ACC112 (cell line): ENCODE measurements around the gene NGEF.

Experiments
- H2AFZ ChIP-seq: fragments of 200-600 bp; sonication (generic); one replicate; pipeline ENCODE4 v1.6.0; 2017; ENCODE audit warnings: antibody characterized with exemption, low read length; ENCODE audit not compliant: unreplicated experiment
- H3K27ac ChIP-seq: fragments of 200-600 bp; sonication (generic); 2 replicates; pipeline ENCODE4 v1.5.1; 2014; ENCODE audit warnings: low read depth, mild to moderate bottlenecking, antibody characterized with exemption, low read length, moderate library complexity
- H3K27me3 ChIP-seq: fragments of 200-600 bp; sonication (generic); 2 replicates; pipeline ENCODE4 v1.6.1; 2014; ENCODE audit warnings: mild to moderate bottlenecking, antibody characterized with exemption, low read length, moderate library complexity, mixed read lengths; ENCODE audit not compliant: insufficient read depth
- H3K36me3 ChIP-seq: fragments of 200-600 bp; sonication (generic); 2 replicates; pipeline ENCODE4 v1.6.1; 2016; ENCODE audit warnings: mild to moderate bottlenecking, antibody characterized with exemption, low read length, moderate library complexity, mixed read lengths; ENCODE audit not compliant: insufficient read depth
- H3K4me1 ChIP-seq: fragments of 200-600 bp; sonication (generic); one replicate; pipeline ENCODE4 v1.6.1; 2016; ENCODE audit warnings: low read length, mixed read lengths; ENCODE audit not compliant: insufficient read depth, unreplicated experiment, control insufficient read depth
- H3K4me3 ChIP-seq: fragments of 200-600 bp; sonication (generic); 2 replicates; pipeline ENCODE4 v1.5.1; 2014; ENCODE audit warnings: mild to moderate bottlenecking, low read depth, low read length
- H3K79me2 ChIP-seq: fragments of 200-600 bp; sonication (generic); one replicate; pipeline ENCODE4 v1.6.0; 2016; ENCODE audit warnings: low read length; ENCODE audit not compliant: control insufficient read depth, unreplicated experiment, insufficient read depth

The NGEF gene

DNA sequence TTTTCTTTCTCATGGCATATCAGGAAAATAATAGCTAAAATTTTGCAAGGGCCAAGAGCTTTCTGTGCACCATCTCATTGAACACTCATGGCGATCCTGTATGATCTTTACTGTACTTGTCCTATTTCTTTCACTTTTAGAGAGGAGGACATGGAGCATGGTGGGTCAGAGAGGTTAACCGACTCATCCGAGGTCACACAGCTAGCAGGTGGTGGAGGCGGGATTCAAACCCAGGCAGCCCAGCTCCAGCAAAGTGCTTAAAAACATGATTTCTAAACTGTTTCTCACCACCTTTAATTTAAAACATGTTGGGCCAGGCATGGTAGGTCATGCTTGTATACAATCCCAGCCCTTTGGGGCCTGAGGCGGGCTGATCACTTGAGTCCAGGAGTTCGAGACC, 6.4 kb downstream of the NGEF start:
- Histone ChIP-seq H2AFZ (no peak overlapping the region), H3K36me3 (no peaks in the 10 kb centered on the region), H3K27me3 (peaks cover 8% of the 10 kb centered on the region; the same call in 1 of the 2 replicates), H3K4me1 (no peaks in the 10 kb centered on the region), H3K4me3 (no peak overlapping the region), H3K79me2 (no peaks in the 10 kb centered on the region), H3K27ac (no peak overlapping the region)

DNA sequence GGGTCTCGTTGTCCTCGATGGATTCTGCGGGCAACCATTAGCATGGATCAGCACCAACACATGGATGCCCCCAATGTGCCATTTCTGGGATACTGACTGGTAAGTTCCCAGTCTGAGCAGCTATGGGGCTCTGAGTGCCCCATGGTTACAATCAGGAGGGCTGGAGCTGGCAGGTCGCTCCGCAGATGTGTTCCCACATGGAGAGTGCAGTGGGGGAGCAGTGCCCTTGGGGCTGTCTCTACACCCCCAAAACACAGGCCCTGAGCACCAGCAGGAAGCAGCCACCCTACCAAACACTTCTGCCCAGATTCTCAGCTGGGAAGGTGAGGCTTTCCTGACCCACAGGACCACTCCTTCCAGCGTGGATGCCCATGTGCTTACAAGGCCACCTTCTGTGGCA, 8.0 kb downstream of the NGEF start:
- no peak overlapping the region for H2AFZ ChIP-seq
- H3K36me3 ChIP-seq: no peaks in the 10 kb centered on the region
- no peak overlapping the region for H3K27ac ChIP-seq
- H3K4me1 ChIP-seq: no peaks in the 10 kb centered on the region
- no peak overlapping the region for H3K4me3 ChIP-seq
- peaks cover 8% of the 10 kb centered on the region; the same call in 1 of the 2 replicates for H3K27me3 ChIP-seq
- no peaks in the 10 kb centered on the region for H3K79me2 ChIP-seq

DNA sequence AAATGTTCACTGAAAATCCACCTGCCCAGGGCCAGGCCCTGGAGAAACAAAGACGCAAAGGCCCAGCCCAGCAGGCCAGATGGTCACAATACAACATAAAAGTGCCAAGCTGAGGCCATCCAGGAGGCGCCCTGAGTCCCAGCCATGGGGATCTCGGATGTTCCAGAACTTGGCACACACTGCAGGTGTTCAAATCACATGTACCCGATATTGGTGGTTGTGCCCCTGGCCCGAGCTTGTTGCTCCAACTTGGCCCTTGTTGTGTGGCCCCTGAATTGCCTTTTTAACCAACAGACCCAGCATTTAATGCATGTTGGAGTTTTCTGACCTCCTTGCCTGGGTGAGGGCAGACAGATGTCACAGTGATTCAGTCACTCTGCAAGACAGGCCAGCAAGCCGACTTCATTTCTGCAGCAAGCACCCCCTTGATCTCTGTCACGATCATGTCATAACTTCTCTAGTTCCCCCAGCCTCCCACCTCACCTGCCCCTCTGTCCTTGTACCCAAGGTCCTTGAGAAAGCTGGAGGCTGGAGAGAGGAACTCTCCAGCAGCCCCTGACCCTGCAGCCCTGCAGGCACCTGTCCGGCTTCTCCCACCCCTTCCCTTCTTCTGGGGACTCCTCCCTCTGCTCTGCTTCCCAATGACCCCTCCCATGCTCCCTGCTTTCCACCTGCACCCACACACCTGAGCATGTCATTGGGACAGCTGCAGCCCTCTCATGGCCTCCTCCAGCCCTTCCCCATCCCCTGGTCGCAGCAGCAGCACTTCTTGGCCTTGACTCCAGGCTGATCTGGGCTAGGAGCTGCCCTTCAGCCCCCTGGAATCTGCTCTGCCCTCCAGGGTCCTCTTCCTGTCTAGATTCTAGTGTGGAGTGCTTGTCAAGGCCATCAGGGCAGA, 9.1 kb downstream of the NGEF start:
- no peak overlapping the region for H3K27ac ChIP-seq
- no peaks in the 10 kb centered on the region for H3K36me3 ChIP-seq
- no peak overlapping the region for H2AFZ ChIP-seq
- H3K4me1 ChIP-seq: no peaks in the 10 kb centered on the region
- H3K4me3 ChIP-seq: no peak overlapping the region
- H3K27me3 ChIP-seq: peaks cover 8% of the 10 kb centered on the region; the same call in 1 of the 2 replicates
- H3K79me2 ChIP-seq: no peaks in the 10 kb centered on the region

DNA sequence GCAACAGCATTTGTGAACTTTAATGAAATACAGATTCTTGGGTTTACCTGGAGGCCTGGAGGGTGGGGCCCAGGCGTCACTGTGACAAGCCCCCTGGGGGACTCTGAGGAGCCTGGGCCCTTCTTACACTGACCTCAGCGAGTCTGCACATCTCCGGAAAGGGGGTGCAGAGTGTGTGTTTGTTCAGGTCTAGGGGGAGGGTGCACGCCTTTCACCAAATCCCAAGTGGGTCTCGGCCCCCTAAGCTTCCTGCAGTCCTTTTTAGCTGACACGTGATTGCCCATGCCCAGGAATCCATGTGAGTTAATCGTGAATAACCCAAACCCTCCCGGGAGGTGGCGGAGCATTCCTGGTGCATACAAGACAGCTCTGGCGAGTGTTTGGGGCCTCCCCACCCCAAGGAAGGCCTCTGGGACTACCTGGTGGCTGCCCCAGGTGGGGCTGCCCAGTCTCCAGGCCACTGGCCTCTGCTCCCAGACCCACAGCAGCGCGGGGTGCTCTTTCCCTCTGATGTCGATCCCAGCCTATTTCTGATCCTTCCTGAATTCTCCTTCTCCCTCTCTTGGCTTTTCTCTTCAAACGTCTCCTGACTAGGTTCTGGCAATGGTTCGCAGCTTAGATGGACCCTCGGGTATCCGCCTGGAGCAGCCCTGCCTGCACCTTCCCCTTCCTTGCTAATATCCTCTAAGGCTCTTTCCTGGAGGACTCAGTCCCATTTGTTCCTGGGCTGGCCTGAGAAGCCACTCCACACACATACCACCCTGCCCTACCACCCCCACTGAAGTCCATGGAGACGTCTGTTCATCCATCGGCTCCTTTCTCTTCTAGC, 10.0 kb downstream of the NGEF start:
- H2AFZ ChIP-seq: no peak overlapping the region
- no peak overlapping the region for H3K27ac ChIP-seq
- H3K4me1 ChIP-seq: no peaks in the 10 kb centered on the region
- peaks cover 8% of the 10 kb centered on the region; the same call in 1 of the 2 replicates for H3K27me3 ChIP-seq
- no peaks in the 10 kb centered on the region for H3K36me3 ChIP-seq
- no peaks in the 10 kb centered on the region for H3K79me2 ChIP-seq
- H3K4me3 ChIP-seq: no peak overlapping the region

DNA sequence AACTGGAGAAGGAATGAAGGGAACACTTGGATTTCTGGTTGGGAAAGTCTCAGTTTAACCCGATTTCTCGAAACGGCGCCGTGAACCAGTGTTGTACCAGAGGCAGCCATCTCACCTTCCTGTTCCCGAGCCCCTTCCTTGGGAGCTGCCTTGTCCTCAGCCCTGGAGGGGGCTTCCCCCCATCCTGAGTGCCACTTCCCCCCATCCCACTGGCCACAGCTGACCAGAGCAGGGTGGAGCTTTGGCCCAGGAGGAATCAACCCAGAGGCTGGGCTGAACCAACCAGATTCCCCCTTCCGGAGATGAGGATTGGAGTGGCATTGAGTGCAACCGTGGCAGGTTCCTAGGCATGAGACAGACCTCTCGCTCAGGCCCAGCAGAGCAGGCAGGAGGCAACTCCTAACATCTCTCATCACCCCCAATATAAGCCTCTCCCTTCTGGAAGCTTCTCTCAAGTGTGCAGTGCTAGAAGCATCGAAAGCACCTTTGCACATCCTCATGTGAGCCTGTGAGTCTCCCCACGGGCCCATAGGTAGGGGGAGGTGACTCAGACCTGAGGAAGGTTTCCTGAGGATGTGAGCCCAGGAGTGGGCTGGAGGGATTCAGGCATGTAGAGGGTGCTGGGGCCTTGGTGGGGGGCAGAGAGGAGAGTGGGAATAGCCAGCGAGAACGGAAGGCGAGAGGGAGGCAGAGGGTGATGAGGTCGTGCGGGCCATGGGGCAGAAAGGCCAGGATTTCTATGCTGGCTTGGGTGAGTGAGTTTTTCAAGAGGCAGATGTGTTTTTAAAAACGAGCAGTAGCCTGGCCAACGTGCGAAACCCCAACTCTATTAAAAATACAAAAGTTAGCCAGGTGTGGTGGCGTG, 11.9 kb downstream of the NGEF start:
- no peak overlapping the region for H3K27ac ChIP-seq
- H3K4me3 ChIP-seq: no peak overlapping the region
- no peaks in the 10 kb centered on the region for H3K36me3 ChIP-seq
- peaks cover 8% of the 10 kb centered on the region; the same call in 1 of the 2 replicates for H3K27me3 ChIP-seq
- H3K4me1 ChIP-seq: no peaks in the 10 kb centered on the region
- no peaks in the 10 kb centered on the region for H3K79me2 ChIP-seq
- no peak overlapping the region for H2AFZ ChIP-seq

DNA sequence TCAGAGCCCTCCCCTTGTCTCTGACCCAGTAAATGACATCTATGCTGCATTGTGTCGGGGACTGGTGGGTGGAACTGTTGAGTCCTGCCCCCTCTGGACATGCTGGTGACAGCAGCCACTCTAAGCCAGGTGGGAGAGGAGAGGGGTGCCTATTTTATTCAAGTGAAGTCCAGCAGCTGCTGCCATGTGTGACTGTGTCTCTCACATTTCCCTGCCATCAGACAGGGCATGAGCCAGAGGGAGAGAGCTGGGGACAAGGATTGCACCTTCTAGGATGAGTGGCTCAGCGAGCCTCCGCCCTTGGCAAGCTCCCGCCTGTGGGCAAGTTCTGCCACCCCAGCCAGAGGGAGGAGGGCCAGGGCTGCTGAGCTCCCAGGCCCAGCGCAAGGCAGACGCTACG, 13.7 kb downstream of the NGEF start:
- Histone ChIP-seq H3K4me1 (no peaks in the 10 kb centered on the region), H3K27ac (no peak overlapping the region), H3K79me2 (no peaks in the 10 kb centered on the region), H3K27me3 (no peaks in the 10 kb centered on the region), H3K4me3 (no peak overlapping the region), H3K36me3 (no peaks in the 10 kb centered on the region), H2AFZ (no peak overlapping the region)

DNA sequence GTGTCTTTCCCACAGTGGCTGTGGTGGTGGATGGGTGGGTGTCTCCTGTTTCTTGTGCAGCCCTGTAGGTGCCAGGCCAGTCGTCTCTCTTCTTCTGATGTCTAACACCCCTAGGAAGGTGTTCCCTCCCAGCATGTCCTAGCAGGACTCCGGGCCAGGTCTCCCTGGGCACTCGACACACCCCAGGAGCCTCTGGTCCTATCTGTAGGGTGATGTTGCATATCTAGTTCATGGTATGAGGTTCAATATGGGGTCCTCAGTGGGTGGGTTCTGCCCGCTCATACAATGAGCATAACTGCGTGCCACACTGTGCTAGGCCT, 14.4 kb downstream of the NGEF start:
- no peak overlapping the region for H3K27ac ChIP-seq
- no peaks in the 10 kb centered on the region for H3K36me3 ChIP-seq
- H3K4me1 ChIP-seq: no peaks in the 10 kb centered on the region
- H3K4me3 ChIP-seq: no peak overlapping the region
- H3K27me3 ChIP-seq: no peaks in the 10 kb centered on the region
- no peaks in the 10 kb centered on the region for H3K79me2 ChIP-seq
- H2AFZ ChIP-seq: no peak overlapping the region

DNA sequence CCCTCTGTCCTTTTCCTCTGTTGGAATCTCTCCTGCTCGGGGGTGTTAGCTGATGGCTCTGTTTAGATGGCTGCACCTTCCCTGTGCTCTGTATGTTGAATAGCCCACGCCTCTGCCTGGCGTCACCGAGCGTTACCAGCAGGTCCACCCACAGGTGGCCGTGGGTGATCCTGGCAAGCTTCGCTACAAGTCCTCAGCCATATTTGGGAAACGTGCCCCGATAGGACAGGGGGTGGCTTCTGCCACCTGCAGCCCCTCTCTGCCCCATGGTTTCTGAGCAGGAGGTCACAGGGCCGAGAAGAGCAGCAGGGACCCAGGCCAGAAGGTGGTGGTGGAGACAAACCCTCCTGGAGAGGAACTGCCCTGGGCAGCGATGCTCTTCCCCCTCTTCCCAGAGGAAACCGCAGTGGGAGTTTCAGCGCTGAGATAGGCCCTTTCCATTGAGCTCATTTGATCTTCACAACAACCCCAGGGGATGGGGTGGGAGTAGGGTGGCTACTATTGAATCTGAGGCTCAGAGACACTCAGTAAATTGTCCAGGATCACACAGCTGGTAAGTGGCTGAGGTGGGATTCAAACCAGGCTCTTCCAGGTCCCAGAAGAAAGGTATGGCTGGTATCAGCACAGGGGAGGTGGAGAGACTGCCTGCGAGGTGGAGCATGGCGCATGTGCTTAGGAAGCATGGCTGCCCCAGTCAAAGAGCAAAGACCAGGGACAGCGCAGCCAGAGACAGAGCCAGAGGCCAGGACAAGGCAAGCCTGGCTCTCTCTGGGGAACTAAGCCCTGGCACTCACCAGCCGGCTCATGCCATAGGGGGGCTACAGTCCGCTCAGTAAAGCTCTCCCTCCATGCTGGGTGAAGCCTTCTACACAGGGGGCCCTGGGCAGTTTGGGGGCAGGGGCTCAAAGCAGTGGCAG, 15.0 kb downstream of the NGEF start:
- no peak overlapping the region for H3K27ac ChIP-seq
- no peaks in the 10 kb centered on the region for H3K79me2 ChIP-seq
- no peaks in the 10 kb centered on the region for H3K4me1 ChIP-seq
- H2AFZ ChIP-seq: no peak overlapping the region
- no peak overlapping the region for H3K4me3 ChIP-seq
- no peaks in the 10 kb centered on the region for H3K27me3 ChIP-seq
- H3K36me3 ChIP-seq: no peaks in the 10 kb centered on the region

DNA sequence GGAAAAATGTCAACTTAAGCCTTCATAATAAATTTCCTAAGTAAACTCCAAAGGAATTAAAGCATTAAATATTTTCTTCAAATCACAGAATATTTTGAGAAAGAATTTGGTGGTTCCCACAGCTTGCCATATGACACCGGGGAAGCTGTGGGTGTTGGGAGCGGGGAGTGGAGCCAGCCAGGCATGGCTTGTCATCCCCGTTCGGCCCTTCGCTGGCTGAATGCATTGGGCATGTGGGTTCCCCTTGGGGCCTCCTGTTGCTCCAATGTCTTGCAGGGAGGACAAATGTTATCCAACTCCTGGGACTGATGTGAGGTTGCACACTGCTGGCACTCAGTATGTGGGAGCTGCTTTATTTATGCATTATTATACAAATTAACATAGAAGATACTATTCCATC, 18.6 kb downstream of the NGEF start:
- Histone ChIP-seq H3K4me3 (no peak overlapping the region), H3K79me2 (no peaks in the 10 kb centered on the region), H3K36me3 (no peaks in the 10 kb centered on the region), H2AFZ (no peak overlapping the region), H3K27ac (no peak overlapping the region), H3K4me1 (peaks cover 1% of the 10 kb centered on the region), H3K27me3 (no peaks in the 10 kb centered on the region)
